HG02759 (cell line): ENCODE measurements around the gene MRPS10.

Experiments used
- ATAC-seq: cut with Tn5 transposase; IDR thresholded peaks from one replicate; pipeline ENCODE4 v1.9.1; 2021; ENCODE audit warnings: mild to moderate bottlenecking, moderate library complexity; ENCODE audit not compliant: unreplicated experiment

Gene MRPS10

DNA sequence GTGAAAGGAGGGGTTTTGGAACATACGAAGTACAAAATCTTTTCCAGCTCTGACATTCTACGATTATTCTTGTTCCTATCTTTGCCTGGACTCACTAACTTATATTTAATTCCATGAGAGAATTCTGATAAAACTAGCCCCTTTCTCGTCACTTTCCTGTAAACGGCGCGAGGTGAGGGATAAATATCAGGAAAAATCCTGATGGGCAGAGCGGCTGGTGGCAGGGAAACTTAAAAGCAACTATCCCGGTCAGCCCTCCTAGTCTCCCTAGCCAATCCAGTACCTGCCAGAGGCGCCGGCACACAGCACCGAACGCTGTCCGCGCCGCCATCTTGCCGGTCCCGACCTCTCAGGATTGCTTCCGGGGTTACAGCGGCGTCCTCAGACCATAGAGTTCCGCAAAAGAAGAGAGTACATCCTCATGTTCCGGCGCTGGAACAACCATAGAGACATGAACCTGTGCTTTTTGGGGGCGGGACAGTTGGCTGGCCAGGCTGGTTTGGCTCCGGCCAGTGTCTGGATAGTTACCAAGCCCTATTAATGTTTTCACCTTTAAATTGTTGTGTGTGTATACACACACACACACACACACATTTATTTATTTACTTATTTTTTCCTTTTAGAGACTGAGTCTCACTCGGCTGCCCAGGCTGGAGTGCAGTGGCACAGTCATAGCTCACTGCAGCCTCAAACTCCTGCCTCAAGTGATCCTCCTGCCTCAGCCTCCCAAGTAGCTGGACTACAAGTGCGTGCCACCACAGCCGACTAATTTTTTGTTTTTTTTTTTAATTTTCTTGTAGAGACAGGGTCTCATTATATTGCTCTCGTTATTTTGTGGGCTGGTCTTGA, at the start of gene MRPS10:
MRPS10 (minus strand) TSS at position 343 of the 849 bp plus-strand sequence; CDS start at position 331, 12 bp downstream.
- peak; percentile 95 for ATAC-seq

DNA sequence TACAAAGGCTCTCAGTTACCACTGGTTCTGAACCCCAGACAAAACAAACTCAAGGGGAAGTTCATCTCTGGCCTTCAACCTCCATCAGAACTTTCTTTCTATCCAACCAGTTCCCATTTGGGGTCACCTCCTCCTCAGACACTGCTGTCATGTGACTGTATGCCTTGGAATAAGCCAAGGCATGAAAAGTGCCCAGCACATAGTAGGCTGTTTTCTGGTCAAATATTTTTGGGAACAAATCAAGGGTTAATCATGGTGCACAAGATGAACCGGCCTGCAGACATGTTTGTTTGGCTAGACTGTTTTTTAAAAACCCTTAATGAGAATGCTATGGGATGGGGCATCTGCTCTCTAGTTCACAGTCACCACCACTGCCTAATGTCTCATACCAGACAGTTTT, 48.9 kb upstream of the MRPS10 start:
- no peak for ATAC-seq

DNA sequence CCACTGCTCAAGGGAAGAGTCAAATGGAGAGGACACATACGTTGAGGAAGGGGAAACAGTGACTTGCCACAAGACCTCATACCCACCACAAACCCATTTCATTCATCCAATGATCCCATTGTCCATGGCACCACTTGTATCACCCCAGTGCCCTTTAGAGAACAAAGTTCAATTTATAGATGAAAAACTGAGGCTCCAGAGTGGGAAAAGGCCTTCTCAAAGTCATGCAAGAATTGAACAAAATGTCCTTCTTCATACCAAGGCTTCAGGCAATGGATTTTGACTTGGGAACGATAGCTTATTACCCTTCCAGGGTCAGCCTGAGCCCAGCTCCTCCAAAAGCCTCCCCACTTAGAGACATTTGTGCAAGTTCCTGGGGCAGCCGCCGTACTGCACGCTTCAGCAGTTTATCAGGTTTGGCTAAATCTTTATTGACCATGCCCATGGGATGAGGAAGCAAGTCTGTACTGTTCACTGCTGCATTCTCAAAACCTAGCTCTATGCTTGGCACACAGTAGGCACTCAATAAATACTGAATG, 47.3 kb upstream of the MRPS10 start:
- no peak for ATAC-seq

DNA sequence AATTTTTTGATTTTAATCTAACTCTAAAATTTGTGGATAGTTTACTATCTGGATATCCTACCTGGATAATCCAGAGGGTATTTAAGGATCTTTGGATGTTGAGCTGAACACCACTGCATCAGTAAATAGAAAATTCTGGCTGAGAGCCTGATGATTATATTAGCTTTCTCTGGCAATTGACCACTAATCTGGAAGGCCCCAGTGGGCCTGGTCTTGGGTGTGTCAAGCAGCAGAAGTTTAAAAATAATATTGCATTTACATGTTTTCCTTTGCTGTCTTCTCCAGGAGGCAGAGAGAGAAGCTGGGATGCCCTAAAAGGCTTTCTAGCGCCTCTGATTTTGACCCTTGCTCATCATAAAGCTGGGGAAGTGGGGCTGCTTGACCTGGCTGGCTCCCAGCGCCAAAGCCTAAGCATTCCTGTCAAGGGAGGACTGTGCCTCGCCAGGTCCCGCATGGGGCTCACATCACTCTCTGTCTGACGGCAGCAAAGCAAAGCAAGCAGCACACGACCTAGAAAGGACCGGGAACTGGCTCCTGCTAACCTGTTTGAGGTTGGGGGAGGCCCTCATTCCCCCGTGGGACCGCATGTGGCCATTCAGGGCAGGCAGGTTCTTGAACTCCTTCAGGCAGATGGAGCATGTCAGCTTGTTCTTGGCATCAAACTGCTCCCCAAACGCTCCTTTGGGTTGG, 46.6 kb upstream of the MRPS10 start:
- no peak for ATAC-seq

DNA sequence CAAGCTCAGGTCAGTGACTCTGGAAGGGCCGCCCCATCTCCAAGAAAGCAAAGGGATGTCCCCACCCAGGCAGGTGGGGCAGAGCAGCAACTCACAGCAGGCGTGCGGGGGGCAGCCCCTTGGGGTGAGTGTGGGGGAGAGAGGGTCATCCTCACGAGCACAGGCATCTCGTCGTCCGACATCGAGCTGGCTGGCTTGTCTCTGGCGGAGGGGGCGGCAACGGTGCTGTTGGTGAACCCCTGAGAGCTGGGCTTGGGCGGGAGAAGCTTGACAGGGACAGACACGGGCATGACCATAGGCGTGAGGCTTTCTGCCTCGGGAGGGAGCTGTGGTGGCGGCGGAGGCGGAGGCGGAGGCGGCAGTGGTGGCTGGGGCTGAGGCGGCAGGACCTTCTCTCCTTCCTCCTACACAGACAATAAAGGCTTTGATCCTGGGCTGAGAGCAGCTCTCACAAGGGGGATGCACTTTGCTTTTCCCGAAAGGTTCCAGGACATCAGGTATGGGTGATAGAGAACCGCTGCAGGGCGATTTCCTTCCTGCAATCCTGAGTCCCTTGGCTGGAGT, 45.6 kb upstream of the MRPS10 start:
- no peak for ATAC-seq

DNA sequence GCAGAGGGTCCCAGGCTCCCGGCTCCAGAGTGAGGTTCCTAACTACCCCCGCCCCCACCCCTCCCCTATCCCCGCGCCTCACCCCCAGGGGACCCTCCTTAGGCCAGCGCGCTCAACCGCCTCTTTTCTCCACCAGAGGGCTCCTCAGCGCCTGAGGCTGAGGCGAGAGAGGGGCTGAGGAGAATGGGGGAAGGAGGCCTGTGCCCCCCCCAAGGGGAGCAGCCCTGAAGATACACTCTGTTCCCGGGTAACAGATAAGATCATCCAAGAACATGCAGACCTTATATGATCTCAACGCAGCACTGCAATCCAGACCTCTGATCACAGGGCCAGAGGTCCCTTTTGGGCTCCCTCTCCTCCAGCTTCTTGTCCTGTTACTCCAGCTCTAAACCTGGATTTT, 43.3 kb upstream of the MRPS10 start:
- no peak for ATAC-seq

DNA sequence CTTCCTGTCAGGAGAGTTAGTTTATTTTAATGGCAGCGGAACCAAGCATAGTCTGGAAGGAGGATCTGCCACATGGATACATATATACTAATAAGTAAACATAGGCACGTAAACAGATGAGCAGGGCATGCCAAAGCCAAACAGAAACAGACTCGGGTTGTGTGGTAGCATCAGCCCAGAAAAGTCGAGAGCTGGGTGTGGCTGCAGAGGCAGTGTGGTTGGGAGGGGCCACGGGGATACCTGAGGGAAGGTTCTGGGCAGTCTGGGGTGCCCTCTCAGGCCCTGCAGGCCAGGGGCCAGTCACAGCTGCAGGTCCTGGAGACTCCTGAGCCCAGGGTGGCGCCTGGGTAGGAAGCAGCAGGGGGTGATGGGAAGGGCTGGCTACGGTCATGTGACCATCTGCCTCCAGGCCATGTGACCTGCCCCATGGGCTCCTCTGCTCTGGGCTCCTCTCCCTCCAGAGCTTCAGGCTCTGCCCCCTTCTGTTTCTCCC, 42.8 kb upstream of the MRPS10 start:
- no peak for ATAC-seq

DNA sequence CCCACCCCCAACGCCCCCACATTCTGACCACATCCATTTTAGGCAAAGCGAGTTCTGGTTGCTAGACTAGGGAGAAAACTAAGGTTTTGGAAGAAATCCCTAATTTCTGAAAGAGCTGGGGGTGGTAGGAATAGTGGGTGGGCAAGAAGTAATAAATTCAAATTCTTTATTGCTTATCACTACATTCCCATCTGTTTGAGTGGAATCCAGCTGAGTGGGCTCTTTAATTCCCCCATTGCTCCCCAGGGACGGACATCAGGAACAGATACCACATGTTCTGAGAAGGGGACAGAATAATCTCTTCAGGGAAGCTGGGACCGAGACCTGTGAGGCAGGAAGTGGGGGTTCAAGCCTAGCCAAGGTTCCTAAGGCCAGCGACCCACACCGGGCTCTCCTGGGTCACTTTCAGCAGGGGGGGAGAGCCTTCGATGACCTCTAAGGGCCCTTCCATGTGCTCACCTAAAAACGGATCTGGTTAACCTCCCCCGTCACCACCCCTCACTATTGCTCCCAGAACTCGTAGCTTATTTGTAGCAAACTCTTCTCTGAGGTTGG, 42.3 kb upstream of the MRPS10 start:
- no peak for ATAC-seq

DNA sequence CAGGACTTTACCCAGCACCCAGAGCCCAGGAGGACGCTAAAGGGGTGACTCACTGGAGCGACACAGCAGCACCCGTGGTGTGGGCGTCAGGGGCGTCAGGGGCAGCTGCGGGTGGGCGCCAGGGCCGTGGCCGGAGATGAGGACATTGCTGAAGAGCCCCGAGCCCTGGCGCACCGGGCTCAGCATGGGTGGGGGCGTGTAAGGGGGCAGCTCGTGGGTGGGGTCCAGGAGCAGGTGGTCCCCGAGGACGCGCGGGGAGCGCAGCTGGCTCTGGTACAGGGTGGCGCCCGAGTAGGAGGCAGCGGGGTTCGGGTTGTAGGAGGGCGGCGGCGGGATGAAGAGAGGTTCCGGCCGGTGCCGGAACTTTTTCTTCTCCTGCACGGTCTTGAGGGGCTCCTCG, 41.6 kb upstream of the MRPS10 start:
- no peak for ATAC-seq

DNA sequence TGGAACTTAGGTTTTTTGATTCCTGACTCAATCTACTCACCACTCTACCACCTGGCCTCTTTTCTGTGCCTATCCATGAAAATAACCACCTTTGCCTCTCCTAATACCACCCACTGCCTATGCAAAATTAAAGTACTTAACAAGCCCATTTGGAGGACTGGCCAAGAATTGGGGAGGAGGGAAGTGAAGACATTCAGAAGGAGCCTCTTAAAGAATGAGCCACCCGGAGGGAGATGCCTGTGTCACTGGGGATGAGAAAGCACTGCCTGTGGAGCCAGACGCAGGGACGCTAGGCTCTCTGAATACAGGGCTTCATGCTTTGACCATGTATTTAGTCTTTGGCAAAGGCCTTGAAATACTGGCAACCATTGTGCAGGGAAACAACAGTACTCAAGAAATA, 40.0 kb upstream of the MRPS10 start:
- ATAC-seq, result no peak

DNA sequence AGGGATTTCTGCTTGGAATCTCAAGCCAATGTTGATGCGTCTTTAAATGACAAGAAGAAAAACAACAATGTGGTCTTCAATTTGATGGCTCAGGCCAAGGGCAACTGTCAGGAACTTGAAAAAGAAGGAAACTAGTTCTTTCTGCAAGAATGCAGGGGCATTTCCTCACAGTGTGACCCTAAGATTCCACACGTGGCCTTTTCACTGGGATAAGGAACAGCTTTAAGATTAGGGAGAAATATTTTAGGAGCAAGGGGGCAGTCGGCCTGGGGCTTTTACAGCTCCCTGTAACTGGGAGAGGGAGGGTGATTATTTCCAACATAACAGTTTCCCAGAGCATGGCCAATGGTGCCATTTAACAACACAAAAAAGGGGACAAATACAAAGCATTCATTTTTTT, 39.4 kb upstream of the MRPS10 start:
- no peak for ATAC-seq

DNA sequence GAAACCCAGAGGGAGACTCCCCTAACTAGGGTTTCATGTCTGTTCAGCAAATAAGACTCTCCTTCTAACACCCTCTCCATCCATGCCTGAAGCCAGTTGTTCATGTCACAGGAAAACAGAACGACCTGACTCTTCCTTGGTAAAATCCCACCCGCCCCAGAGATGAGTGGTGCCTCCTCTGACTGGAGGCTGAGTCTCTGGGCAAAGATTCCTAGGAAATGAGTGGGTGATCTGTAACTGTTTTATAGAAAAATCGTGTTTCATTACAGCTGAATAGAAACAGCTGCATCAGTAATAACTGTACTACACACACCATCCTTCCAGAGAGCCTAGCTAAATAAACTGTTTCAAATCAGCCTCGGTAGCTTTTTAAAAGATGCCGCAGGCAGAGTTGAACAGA, 37.4 kb upstream of the MRPS10 start:
- no peak for ATAC-seq

DNA sequence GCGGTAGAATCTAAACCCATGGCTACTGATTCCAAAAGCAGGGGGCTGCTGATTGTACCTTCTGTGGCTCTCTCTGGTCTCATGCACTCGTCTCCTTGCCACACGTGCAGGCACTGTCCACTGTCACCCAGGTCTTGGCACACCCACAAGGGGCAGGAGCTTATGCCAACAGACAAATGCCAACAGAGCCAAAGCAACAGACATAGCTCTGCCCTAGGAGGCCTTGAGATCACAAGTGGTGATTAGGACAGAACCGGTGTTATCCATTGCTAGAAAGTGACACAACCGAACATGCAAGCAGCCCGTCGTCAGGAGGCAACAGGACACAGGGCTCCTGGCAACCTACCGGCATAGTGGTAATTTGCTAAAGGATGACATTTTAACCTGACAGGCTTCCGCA, 36.8 kb upstream of the MRPS10 start:
- no peak for ATAC-seq

DNA sequence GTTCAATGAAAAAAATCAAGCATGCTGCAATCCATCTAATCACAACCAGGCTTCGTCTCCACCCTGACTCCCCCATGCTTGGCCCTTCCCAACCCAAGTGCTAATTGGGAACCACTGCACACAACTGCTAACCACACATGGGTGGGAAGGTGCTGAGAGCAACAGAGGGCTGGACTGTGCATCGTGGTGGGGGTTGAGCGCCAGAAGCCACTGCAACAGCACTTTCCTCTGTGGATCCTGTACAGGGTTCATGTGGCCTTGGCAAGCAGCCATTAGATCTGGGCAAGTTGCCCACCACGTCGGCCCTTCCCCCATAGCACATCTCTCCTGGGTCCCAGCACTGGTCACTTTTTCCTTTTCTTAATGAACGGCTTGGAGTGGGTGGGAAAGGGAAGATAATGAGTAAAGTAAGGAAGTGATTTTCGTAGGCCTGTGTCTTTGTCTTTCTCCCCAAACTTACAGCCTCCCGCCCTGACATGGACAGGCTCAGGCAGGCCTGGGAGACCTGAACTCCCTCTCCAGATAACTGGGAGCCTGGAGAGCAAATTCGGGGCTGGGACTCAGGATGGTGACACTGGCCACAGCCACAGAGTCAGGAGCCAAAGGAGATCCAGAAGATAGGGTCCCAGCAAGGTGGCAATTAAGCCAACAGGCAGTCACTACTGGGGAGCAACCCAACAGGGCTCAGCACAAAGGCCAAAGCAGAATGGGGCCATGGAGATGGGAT, 34.4 kb upstream of the MRPS10 start:
- no peak for ATAC-seq

DNA sequence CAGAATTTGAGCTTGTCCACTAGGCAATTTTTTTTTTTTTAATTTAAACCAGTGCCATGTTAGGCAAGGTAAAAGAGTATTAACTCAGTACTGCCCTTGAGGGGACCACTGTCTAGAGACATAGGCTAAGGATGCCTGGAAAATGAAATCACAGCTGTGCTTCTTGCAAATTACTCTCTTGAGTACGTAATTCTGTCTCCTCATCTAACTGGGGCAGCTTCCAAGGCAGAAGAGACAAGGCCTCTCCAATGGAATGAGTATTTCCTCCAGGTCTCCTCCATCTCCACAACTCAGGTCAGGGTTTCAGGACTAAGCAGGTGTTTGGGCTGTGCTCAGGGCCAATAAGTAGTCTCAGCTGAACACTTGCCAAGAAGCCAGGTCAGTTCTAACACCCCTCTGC, 33.8 kb upstream of the MRPS10 start:
- no peak for ATAC-seq

DNA sequence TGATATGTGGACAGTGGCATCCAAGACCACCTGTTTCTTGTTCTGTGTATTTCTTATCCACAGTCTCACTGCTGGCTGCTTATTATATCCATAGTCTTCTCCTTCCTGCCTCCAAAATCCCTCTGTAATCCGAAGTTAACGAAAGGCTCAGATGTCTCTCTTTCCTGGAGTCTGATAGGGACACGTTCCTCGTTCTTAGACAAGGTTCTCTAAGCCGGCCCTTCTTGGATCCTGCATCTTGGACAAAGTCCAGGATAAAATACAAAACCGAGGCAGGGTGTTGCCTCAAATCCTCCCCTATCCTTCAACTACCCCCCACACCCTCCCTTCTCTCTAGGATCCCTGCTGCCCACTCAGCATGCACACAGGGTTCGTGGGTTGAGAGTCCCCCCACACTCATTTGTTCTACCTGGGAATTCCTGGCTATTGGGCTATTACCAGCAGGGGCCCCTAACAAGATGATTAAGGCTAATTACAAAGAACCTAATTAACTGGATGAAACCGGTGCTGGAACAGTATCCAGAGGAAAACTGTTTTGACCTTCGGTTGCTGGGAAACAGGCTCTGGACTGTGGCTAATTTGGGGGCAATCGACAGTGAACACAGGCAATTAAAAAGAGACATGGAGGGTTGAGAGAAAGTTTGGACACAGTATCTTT, 32.7 kb upstream of the MRPS10 start:
- no peak for ATAC-seq

DNA sequence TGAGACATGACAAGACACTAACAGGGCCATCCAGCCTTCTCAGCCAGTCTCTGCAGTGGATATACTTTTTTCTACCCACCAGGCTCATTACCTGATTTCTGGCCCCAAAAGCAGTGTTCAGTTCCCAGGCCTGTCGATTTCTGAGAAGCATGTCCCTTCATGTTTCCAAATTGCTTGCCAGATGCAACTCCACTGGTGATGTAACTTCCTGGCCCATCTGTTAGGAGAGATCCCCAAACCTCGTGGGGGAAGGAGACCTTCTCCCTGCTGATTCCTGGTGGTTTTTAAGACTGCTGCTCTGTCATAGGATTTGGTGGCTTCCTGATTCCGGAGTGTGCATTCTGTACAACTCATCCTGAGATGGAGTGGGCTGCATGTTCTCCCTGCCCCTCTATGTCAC, 31.6 kb upstream of the MRPS10 start:
- no peak for ATAC-seq

DNA sequence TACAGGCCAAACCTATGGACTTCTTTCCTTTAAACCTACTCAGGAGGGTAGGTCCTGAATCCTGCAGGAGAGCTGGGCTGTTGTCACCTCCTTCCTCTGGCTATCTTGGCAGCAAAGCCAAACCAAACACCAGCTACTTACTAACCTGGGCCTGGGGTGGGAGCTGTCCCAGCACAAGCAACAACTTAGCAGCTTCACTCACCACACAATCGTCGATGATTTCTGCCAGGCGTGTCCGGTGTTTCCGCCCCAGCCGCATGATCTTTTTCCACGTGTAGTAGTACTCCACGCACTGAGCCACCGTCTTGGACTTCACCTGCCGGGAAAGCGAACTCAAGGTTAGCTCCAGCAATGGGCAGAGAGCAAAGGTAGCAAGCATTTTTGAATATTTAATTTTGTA, 25.4 kb upstream of the MRPS10 start:
- ATAC-seq, result no peak

DNA sequence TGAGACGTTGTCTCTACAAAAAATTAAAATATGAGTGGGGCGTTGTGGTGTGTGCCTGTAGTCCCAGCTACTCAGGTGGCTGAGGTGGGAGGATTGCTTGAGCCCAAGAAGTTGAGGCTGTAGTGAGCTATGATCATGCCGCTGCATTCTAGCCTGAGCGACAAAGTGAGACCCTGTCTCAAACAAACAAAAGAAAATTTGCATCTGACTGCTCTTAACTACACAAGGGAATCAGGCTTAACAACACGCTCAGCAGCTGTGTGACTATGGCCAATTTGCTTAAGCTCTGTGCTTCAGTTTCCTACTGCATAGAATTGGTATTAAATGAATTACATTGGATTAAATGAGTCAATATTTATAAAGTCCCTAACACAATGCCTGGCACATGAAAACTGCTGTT, 24.3 kb upstream of the MRPS10 start:
- ATAC-seq, result no peak

DNA sequence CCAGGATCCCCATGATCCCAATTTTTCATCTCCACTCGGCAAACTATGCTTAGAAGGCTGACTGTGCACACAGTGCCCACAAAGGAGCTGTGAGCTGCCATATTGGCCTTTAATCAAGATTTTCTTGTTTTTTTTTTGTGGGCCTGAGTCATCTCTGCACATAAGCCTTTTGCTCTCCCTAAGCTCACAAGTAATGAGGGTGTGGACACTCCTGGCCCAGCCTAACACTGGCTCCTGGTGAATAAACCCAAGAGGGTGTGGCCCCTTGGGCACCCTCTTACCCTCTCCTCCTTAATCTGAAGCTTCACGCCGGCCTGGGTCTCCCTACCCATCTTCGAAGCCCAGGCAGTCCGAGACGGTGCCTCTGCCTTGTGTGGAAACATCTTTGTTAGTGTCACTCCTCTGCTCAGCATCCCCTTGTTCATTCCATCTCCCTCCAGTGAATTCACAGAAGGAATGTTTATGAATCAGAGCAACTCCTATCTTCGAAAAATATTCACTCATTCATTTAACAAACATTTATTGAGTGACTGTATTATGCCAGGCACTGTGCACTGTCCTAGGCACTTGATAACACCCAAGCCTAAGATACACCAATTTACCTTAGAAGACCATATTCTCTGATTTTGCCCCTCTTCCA, 22.2 kb upstream of the MRPS10 start:
- ATAC-seq, result no peak
